GM18951 (cell line): ENCODE results near the gene FLT3LG.
"Not testable (repeated sequence)": the region's sequence is repeated elsewhere in the genome, so short reads cannot be mapped to it uniquely, and the experiment has no call there.

Experiments used
- POLR2A ChIP-seq: IDR thresholded peaks from 4 replicates; pipeline ENCODE4 v1.6.1; 2011; ENCODE audit warnings: mild to moderate bottlenecking; ENCODE audit not compliant: insufficient read length, insufficient read depth; ENCODE audit errors: extremely low read depth
- in situ Hi-C: fragments of 300-500 bp; cut with MboI; formaldehyde crosslinking; loops from one replicate; pipeline ENCODE4 v1.12.0; 2022; ENCODE audit warnings: low sequenced_read_pairs, mixed read lengths, inconsistent platforms; ENCODE audit not compliant: unreplicated experiment

FLT3LG gene

DNA sequence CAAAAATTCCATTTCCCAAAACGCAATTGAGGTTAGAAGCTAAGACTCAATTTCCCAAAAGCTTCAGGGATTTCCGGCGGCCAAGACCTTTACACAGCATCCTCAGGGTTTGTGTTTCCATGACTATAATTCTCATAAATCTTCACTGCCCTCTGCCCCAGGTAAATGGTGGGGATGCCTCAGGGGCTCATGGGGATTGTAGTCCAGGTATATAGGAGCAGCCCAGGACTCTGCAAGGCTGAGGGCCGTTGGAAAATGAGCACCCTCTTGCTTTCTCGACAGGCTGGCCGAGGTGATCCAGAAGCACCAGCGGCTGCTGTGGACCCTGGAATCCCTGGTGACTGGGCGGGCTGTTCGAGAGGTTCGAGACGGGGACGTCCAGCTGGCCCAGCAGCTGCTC lies 14.6 kb upstream of the FLT3LG start:
- TF ChIP-seq POLR2A, result no peak
- in situ Hi-C loops, result no loop called here

DNA sequence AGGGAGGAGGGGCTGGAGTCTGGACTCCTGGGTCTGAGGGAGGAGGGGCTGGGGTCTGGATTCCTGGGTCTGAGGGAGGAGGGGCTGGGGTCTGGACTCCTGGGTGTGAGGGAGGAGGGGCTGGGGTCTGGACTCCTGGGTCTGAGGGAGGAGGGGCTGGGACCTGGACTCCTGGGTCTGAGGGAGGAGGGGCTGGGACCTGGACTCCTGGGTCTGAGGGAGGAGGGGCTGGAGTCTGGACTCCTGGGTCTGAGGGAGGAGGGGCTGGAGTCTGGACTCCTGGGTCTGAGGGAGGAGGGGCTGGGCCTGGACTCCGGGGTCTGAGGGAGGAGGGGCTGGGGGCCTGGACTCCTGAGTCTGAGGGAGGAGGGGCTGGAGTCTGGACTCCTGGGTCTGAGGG lies 12.9 kb upstream of the FLT3LG start:
- in situ Hi-C loops, result not testable (repeated sequence)

DNA sequence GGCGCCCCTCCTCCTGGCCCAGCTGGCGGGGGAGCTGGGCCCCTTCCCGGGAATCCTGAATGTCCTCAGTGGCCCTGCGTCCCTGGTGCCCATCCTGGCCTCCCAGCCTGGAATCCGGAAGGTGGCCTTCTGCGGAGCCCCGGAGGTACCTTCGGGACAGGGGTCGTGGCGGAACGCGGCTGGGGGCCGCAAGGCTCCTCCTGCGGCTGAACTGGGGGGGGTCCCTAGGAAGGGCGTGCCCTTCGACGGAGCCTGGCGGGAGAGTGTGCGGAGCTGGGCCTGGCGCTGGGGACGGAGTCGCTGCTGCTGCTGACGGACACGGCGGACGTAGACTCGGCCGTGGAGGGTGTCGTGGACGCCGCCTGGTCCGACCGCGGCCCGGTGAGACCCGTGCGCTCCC lies 12.4 kb upstream of the FLT3LG start:
- in situ Hi-C loops, result no loop called here
- TF ChIP-seq POLR2A, result no peak

DNA sequence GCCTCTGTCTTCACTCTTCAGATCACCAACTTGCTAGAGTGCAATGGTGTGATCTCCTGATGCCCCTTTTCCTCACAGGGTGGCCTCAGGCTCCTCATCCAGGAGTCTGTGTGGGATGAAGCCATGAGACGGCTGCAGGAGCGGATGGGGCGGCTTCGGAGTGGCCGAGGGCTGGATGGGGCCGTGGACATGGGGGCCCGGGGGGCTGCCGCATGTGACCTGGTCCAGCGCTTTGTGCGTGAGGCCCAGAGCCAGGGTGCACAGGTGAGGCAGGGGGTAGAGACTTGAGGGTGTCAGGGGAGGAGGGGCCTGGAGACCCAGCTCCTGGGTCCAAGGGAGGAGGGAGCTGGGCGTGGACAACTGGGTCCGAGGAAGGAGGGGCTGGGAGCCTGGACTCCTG lies 11.5 kb upstream of the FLT3LG start:
- in situ Hi-C loops, result no loop called here
- no peak for TF ChIP-seq POLR2A

DNA sequence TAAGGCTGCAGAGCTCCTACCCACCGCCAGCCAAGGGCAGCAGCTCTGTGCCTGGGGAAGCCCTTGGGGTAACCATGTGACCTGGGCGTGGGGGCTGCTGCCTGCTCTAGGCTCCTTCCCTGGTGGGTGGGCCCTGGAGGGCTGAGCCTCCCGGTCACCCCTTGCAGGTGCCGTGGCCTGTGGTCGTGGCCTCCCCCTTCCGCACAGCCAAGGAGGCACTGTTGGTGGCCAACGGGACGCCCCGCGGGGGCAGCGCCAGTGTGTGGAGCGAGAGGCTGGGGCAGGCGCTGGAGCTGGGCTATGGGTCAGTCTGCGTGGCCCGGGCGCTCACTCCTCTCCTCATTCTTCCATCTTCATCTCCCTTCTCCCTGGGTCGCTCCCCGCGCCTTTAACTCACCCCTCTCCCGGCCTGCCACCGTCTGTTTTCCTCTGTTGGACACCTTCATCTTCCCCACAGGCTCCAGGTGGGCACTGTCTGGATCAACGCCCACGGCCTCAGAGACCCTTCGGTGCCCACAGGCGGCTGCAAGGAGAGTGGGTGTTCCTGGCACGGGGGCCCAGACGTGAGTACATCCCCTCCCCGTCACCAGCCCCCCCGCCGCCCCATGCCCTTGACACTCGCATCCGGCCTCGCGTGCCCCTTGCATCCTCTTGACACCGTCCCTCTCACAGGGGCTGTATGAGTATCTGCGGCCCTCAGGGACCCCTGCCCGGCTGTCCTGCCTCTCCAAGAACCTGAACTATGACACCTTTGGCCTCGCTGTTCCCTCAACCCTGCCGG lies 9.9 kb upstream of the FLT3LG start:
- TF ChIP-seq POLR2A, result no peak
- in situ Hi-C loops, result no loop called here

DNA sequence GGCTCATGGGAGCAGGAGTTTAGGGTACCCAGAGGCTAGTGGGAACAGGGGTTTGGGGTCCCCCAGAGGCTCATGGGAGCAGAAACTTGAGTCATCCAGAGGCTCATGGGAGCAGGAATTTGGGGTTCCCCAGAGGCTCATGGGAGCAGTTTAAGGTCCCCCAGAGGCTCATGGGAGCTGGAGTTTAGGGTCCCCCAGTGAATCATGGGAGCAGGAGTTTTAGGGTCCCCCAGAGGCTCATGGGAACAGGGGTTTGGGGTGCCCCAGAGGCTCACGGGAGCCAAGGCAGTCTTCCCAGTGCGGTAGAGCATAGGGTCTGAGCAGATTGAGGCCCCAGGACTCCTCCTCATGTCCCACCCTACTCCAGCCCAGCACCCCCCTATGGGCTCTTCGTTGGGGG lies 8.6 kb upstream of the FLT3LG start:
- in situ Hi-C loops, result no loop called here
- TF ChIP-seq POLR2A, result no peak

DNA sequence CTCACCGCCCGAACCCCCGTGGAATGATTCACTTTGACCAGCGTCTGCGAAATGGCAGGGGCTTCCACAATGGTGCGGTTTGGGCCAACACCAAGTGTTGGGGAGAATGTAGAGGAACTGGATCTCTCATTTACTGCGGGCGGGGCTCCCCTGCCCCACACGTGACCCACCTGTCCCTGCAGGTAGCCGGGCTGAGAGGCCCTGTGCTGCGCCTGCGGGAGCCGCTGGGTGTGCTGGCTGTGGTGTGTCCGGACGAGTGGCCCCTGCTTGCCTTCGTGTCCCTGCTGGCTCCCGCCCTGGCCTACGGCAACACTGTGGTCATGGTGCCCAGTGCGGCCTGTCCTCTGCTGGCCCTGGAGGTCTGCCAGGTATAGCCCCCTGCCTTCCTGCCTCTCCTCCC lies 5.8 kb upstream of the FLT3LG start:
- no peak for TF ChIP-seq POLR2A

DNA sequence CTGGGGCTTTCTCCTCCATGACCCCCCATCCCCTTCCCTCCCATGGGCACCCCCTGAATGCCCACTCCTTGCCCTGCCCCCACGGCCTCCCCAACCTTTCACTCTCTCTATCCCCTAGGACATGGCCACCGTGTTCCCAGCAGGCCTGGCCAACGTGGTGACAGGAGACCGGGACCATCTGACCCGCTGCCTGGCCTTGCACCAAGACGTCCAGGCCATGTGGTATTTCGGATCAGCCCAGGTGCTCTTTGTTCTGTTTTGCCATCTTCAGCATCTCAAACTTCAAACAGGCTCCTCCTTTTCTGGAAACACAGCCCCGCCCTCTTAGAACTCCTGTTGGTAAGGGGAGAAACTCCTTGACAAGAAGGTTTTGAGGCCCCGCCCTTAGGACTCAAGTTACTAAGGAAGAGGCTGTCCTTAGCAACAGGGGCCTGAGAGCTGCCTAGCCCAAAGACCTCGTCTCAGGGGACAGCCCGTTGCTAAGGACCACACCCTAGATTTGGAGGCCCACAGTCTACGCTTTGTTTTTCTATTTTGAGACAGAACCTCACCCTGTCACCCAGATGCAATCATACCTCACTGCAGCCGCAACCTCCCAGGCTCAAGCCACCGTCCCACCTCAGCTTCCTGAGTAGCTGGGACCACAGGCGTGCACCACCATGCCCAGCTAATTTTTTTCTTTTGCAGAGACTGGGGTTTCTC lies 5.1 kb upstream of the FLT3LG start:
- in situ Hi-C loops, result no loop called here
- TF ChIP-seq POLR2A, result no peak

More for the DNA sequence above, 5.8 kb upstream of the FLT3LG start:
- in situ Hi-C loops, result no loop called here

DNA sequence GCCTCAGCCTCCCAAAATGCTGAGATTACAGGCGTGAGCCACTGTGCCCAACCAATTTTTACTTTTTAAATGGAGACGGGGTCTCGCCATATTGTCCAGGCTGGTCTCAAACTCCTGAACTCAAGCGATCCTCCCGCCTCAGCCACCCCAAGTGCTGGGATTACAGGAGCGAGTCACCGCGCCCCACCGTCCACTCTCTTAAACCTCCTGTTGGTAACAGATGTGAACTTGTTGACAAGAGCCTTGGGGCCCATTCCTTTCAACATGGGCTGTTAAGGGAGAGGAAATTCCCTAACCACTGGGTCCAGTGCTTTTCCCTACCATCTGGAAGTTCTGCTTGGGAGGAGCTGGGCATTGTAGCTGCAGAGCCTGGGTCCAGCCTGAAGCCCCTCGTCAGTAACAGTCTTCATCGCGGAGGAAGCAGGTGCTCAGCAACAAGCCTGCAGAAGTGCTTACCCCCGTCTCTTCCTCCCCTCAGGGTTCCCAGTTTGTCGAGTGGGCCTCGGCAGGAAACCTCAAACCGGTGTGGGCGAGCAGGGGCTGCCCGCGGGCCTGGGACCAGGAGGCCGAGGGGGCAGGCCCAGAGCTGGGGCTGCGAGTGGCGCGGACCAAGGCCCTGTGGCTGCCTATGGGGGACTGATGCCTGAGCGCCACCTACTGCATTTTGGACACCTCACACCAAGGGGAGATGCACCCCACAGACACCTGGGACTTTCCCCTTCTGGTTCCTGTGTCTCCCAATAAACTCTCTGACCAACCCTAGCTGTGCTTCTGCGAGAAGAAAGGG lies 4.0 kb upstream of the FLT3LG start:
- in situ Hi-C loops, result no loop called here
- TF ChIP-seq POLR2A, result peak; percentile 43

DNA sequence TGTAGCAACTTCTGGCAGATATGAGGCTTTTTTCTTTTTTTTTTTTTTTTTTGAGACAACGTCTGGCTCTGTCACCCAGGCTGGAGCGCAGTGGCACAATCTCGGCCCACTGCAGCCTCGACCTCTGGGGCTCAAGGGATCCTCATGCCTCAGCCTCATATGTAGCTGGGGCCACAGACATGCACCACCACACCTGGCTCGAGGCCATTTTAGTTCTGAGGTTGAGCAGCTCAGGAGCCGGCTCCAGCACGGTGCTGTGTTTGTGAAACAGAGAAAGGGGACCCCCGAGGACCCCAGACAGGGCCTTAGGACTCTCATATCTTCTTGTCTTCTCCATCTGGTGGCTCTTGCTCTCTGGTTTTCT lies 3.4 kb upstream of the FLT3LG start:
- TF ChIP-seq POLR2A, result no peak
- in situ Hi-C loops, result no loop called here

DNA sequence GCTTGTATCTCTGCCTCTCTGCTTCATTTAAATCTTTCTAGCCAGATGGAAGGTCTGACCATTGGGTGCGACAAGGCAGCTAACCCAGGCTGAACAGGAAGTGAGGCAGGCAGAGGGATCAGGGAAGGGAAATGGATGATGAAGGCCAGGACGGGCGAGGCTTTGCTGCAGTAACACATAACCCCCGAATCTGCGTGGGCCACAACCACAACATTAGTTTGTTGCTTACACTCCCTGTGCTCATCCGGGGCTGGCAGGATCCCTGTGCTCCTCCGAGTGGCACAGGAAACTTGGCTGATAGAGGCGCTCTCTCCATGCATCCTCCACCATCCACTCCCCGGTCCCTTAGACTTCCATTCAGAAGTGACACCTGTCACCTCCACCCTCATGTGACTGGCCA lies 1.1 kb upstream of the FLT3LG start:
- TF ChIP-seq POLR2A, result no peak
- in situ Hi-C loops, result no loop called here

DNA sequence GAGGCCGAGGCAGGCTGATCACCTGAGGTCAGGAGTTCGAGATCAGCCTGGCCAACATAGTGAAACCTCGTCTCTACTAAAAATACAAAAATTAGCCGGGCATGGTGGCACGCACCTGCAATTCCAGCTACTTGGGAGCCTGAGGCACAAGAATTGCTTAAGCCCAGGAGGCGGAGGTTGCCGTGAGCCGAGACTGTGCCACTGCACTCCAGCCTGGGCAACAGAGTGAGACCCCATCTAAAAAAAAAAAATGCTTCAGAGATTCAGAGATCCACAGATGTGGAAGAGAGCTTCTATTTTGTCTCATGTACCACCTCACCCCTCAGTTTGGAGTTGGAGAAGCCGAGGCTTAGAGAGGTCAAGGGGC lies 531 bp upstream of the FLT3LG start:
- in situ Hi-C loops, result not testable (repeated sequence)

DNA sequence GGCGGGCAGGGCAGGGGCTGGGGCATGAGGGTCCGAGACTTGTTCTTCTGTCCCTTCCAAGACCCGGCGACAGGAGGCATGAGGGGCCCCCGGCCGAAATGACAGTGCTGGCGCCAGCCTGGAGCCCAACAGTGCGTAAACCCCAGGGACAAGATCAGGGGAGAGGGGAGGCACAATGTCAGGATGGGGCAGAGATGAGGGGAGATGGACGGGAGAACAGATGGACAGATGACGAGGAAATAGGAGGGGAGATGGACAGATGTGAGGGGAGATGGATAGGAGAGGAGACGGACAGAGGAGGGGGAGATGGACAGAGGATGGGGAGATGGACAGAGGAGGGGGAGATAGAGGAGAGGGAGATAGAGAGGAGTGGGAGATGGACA lies 518 bp downstream of the FLT3LG start:
- in situ Hi-C loops, result no loop called here
- no peak for TF ChIP-seq POLR2A

DNA sequence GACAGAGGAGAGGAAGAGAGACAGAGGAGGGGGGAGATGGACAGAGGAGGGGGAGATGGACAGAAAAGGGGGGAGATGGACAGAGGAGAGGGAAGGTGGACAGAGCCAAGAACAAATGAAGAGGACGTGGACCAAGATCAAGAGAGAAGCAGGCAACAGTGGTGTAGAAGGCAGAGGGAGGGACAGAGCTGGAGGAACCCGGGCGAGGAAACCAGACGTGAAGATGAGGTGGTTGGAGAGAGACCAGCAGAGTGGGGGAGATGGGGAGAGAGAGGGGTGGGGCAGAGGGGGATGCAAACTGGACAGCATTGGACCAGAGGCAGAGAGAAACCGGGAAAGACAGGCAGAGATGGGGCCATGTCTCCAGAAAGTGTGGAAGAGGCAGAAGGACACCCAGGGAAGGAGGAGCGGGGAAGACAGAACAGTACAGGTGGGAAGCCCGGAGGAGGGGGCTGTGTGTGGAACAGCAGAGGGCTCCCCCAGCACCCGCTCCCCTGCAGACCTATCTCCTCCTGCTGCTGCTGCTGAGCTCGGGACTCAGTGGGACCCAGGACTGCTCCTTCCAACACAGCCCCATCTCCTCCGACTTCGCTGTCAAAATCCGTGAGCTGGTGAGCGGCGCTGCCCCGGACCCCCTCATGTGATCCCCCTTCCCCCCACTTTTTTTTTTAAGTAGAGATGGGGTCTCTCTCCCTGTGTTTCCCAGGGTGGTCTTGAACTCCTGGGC lies 1.3 kb downstream of the FLT3LG start:
- TF ChIP-seq POLR2A, result no peak
- in situ Hi-C loops, result no loop called here
